HUES6 (cell line): ENCODE results near the gene IFI27.

Source experiments
- H3K27ac ChIP-seq: 2 replicates; pipeline ENCODE4 v1.7.0; 2013; ENCODE audit warnings: low read depth, mild to moderate bottlenecking, low read length, inconsistent platforms
- H3K27me3 ChIP-seq: 2 replicates; pipeline ENCODE4 v1.6.1; 2013; ENCODE audit warnings: low read length; ENCODE audit not compliant: control insufficient read depth, insufficient read depth
- H3K36me3 ChIP-seq: 2 replicates; pipeline ENCODE4 v1.6.1; 2013; ENCODE audit warnings: low read length; ENCODE audit not compliant: control insufficient read depth, insufficient read depth
- H3K4me1 ChIP-seq: 2 replicates; pipeline ENCODE4 v1.6.1; 2013; ENCODE audit warnings: low read length; ENCODE audit not compliant: control insufficient read depth, insufficient read depth
- H3K4me3 ChIP-seq: 2 replicates; pipeline ENCODE4 v1.5.1; 2013; ENCODE audit warnings: low read depth, low read length
- H3K9ac ChIP-seq: one replicate; pipeline ENCODE4 v1.6.1; 2013; ENCODE audit warnings: mild to moderate bottlenecking, low read length
- H3K9me3 ChIP-seq: 2 replicates; pipeline ENCODE4 v1.6.1; 2013; ENCODE audit warnings: low read depth, low read length; ENCODE audit not compliant: control insufficient read depth, insufficient read depth

Gene IFI27

GRCh38 chr14:94138251-94138650, 27.7 kb downstream of the IFI27 start:
- Histone ChIP-seq H3K9me3 (peaks cover 11% of the 10 kb centered on the region), H3K9ac (no peak overlapping the region), H3K27me3 (no peaks in the 10 kb centered on the region), H3K36me3 (no peaks in the 10 kb centered on the region), H3K4me1 (no peaks in the 10 kb centered on the region; the same call in 1 of the 2 replicates), H3K27ac (no peak overlapping the region), H3K4me3 (no peak overlapping the region)

GRCh38 chr14:94139006-94139405, 28.5 kb downstream of the IFI27 start:
- peaks cover 11% of the 10 kb centered on the region for H3K9me3 ChIP-seq

DNA sequence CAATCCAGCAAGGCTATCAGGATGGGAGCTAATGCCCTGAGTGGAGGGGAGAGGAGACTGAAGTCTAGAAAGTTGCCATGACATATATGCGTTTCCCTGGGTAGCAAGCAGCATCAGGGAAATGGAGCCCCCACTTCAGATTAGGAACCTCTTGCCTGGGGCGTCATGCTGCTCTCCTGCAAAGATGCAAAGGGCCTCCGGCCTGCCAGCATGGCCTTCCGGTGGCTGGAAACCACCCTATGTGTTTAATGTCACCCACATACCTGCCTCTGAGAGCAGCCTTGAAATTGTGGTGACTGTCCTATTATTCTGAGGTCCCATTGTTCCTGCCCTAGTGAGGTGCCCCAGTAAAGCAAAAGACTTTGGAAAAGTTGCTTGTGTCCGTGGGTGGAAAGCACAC, 28.9 kb downstream of the IFI27 start:
- no peak overlapping the region for H3K27ac ChIP-seq
- peaks cover 11% of the 10 kb centered on the region for H3K9me3 ChIP-seq
- no peaks in the 10 kb centered on the region for H3K27me3 ChIP-seq
- H3K9ac ChIP-seq, result no peak overlapping the region
- H3K4me1 ChIP-seq, result peaks cover under 1% of the 10 kb centered on the region; the same call in 1 of the 2 replicates
- no peaks in the 10 kb centered on the region for H3K36me3 ChIP-seq
- no peak overlapping the region for H3K4me3 ChIP-seq

More at GRCh38 chr14:94139006-94139405, 28.5 kb downstream of the IFI27 start:
- Histone ChIP-seq H3K36me3 (no peaks in the 10 kb centered on the region), H3K27me3 (no peaks in the 10 kb centered on the region), H3K4me3 (no peak overlapping the region), H3K9ac (no peak overlapping the region), H3K4me1 (no peaks in the 10 kb centered on the region; the same call in 1 of the 2 replicates), H3K27ac (no peak overlapping the region)

- Histone ChIP-seq H3K27ac (no peak overlapping the region), H3K4me1 (peaks cover 8% of the 10 kb centered on the region), H3K9me3 (no peaks in the 10 kb centered on the region), H3K4me3 (no peak overlapping the region), H3K9ac (no peak overlapping the region), H3K27me3 (no peaks in the 10 kb centered on the region), H3K36me3 (no peaks in the 10 kb centered on the region)
Observed at GRCh38 chr14:94142247-94142646, 31.7 kb downstream of the IFI27 start.

- H3K27me3 ChIP-seq, result no peaks in the 10 kb centered on the region
- H3K9me3 ChIP-seq, result no peaks in the 10 kb centered on the region
- no peak overlapping the region for H3K27ac ChIP-seq
- no peaks in the 10 kb centered on the region for H3K36me3 ChIP-seq
- H3K4me1 ChIP-seq, result peaks cover 8% of the 10 kb centered on the region
- H3K9ac ChIP-seq, result no peak overlapping the region
- H3K4me3 ChIP-seq, result no peak overlapping the region
Observed at GRCh38 chr14:94142836-94143235, 32.3 kb downstream of the IFI27 start.

- no peak overlapping the region for H3K27ac ChIP-seq
Observed at GRCh38 chr14:94143239-94143638, 32.7 kb downstream of the IFI27 start.

DNA sequence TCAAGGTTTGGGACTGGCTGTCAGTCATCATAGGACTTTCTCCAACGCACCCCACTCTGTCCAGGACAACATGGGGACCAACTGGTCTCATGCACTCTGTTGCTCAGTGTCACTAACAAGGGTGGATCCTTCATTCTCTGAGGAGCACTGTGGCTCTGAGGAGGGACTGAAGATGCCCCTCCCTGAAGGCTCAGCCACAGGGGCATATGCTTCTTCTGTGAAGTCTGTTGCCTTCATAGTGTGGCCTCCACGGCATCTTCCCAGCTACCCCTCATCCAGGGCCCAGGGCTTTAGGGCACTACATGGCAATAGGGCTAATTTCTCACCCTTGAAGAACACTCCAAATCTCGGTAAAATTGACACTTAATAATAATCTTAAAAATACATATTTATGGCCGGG, 33.2 kb downstream of the IFI27 start:
- no peak overlapping the region for H3K27ac ChIP-seq

More at GRCh38 chr14:94143239-94143638, 32.7 kb downstream of the IFI27 start:
- no peaks in the 10 kb centered on the region for H3K9me3 ChIP-seq
- H3K27me3 ChIP-seq, result no peaks in the 10 kb centered on the region
- no peak overlapping the region for H3K4me3 ChIP-seq
- no peak overlapping the region for H3K9ac ChIP-seq
- H3K36me3 ChIP-seq, result no peaks in the 10 kb centered on the region
- H3K4me1 ChIP-seq, result peaks cover 8% of the 10 kb centered on the region

GRCh38 chr14:94144765-94145164, 34.2 kb downstream of the IFI27 start:
- Histone ChIP-seq H3K4me1 (peaks cover 8% of the 10 kb centered on the region), H3K27ac (no peak overlapping the region), H3K9me3 (no peaks in the 10 kb centered on the region), H3K36me3 (no peaks in the 10 kb centered on the region), H3K4me3 (no peak overlapping the region), H3K27me3 (no peaks in the 10 kb centered on the region), H3K9ac (no peak overlapping the region)

More for the DNA sequence above, 33.2 kb downstream of the IFI27 start:
- Histone ChIP-seq H3K4me3 (no peak overlapping the region), H3K27me3 (no peaks in the 10 kb centered on the region), H3K9ac (no peak overlapping the region), H3K36me3 (no peaks in the 10 kb centered on the region), H3K9me3 (no peaks in the 10 kb centered on the region), H3K4me1 (peaks cover 8% of the 10 kb centered on the region)

DNA sequence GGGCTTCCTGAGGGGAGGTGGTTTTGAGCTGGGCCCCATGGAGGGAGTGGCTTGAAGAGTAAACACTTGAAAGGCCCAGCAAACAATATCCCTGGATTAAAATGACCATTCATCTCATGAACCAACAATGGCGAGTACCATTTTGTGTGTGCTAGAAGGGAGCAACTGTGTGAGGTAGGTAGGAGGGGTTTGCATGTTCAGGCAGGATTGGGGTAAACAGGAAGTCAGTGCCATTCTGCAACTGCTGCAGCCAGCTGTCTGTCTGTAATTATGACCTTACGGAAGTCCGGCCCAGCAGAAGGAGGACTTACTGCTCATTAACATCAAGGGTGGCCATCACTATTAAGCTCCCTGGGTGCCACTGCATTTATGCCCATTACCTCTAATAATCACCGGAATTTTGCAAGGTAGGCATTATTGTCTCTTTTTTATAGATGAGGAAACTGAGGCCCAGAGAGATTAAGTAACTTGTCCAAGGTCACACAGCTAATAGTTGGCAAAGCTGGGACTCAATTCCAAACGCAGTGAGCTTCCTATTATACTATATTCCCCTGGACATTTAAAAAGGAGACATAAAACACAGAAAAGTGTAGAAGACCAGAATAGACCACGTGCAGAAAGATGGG, 35.5 kb downstream of the IFI27 start:
- Histone ChIP-seq H3K27ac (no peak overlapping the region), H3K4me1 (peaks cover 8% of the 10 kb centered on the region), H3K9ac (no peak overlapping the region), H3K4me3 (no peak overlapping the region), H3K36me3 (no peaks in the 10 kb centered on the region), H3K9me3 (no peaks in the 10 kb centered on the region), H3K27me3 (no peaks in the 10 kb centered on the region; the same call in 1 of the 2 replicates)

GRCh38 chr14:94152676-94153075, 42.1 kb downstream of the IFI27 start:
- Histone ChIP-seq H3K9me3 (peaks cover 11% of the 10 kb centered on the region), H3K9ac (no peak overlapping the region), H3K27me3 (no peaks in the 10 kb centered on the region; the same call in 1 of the 2 replicates), H3K36me3 (no peaks in the 10 kb centered on the region), H3K4me1 (no peaks in the 10 kb centered on the region), H3K27ac (no peak overlapping the region), H3K4me3 (no peak overlapping the region)

- Histone ChIP-seq H3K27ac (no peak overlapping the region), H3K4me1 (no peaks in the 10 kb centered on the region), H3K4me3 (no peak overlapping the region), H3K9ac (no peak overlapping the region), H3K27me3 (peaks cover 4% of the 10 kb centered on the region; the same call in 1 of the 2 replicates), H3K9me3 (peaks cover 11% of the 10 kb centered on the region), H3K36me3 (no peaks in the 10 kb centered on the region)
Observed at GRCh38 chr14:94153750-94154342, 43.3 kb downstream of the IFI27 start.
